ENCODE measurements around the gene TPP1.

Gene TPP1

DNA sequence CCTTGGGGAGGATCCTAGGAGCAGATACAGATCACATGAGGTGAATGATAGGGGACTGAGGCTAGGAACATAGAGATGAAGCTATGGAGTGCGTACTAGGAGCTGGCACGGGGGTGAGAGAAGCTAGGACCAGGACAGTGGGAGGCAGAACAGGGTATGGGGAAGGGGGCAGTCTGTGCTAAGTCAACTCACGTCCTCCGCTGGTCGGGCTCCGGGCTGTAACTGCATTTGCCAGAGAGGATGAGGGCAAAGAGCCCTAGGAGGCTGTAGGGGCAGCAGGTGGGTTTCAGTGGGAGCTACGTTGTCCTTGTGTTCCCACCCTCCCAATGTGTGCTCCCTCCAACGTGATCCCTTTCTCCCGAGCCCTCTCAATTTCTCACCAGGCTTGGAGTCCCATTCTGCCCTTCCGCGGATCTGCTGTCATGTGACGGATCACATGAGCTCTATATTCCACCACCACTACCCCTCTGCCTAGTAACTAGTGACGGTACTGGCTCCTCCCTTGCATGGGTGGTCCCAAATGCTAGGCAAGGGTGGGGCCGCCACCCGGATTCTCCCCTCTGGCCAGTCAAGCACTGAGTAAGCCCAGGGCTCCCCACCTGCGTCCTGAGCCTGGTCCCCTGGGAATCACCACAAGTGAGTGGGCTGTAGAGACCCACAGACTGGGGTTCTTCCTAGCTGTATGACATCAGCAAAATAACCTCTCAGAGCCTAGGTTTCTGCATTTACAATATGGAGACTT lies at the start of gene TPP1:
TSS of gene TPP1 (minus strand) at position 419 of the 742 bp plus-strand sequence. CDS start at position 397, 22 bp downstream.
- peak; percentile 94 for DNase-seq

DNA sequence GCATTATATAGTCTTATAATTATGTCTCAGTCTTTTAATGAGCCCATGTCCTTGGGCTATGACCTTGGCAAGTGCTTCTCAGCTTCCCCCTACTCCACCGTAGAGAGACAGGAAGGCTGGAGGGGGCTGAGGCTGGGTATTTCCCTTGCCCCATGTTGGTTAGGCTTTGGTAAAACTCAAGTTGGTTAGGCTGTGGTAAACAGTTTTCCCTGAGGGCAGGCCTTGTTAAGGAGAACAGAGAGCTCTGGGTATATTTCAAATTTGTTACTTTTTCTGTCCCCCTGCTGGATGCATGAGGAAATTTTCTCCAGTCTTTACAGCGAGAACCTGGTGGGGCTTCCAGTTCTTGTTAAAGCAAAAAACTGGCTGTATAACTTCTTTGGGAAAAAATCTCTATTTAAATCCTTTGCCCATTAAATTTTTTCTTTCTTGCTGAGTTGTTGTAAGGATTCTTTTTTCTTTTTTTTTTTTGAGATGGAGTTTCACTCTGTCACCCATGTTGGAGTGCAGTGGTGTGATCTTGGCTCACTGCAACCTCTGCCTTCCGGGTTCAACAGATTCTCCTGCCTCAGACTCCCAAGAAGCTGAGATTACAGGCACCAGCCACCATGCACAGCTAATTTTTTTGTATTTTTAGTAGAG lies 48.6 kb upstream of the TPP1 start:
- DNase-seq, result peak; percentile 81

DNA sequence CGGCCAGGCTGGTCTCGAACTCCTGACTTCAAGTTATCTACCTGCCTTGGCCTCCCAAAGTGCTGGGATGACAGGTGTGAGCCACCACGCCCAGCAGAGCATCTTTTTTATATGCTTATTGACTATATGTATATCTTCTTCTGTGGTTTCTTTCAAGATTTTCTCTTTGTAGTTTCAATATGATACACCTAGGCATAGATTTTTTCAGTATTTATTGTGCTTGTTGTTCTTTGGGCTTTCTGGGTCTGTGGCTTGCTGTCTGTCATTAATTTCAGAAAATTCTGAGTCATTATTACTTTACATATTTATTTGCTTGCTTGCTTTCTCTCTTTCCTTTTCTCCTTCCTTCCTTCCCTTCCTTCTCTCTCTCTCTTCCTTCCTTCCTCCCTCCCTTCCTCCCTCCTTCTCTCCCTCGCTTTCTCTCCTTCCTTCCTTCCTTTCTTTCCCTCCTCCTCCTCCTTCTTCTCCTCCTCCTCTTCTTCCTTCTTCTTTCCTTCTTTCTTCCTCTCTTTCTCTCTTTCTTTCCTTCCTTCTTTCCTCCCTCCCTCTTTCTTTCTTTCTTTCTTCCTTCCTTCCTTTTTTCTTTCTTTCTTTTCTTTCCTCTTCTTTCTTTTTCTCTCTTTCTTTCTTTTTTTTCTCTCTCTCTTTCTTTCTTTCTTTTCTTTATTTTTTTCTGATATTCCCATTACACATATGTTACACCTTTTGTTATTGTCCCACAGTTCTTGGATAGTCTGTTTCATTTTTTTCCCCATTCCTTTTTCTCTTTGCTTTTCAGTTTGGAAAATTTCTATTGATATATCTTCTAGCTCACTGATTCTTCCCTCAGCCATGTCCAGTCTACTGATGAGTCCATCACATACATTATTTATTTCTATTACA lies 47.3 kb upstream of the TPP1 start:
- DNase-seq, result no peak

DNA sequence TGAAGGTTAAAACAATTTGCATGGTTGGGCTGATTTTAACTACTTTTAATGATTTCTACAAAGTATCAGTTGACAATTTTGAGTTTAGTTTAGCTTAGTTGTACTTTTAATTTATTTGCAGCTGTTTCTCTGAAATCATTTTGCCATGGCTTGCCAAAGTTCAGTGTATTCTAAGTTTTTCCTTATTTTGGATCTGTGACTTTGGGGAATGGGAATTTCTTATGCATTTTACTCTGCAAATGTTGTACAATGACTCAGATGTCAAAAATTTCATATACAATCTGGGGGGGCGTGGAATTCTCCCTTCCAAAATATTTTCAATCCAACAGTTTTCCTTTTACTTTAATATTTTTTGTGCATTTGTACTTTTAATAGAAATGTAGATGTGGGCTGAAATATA lies 45.3 kb upstream of the TPP1 start:
- DNase-seq, result no peak

DNA sequence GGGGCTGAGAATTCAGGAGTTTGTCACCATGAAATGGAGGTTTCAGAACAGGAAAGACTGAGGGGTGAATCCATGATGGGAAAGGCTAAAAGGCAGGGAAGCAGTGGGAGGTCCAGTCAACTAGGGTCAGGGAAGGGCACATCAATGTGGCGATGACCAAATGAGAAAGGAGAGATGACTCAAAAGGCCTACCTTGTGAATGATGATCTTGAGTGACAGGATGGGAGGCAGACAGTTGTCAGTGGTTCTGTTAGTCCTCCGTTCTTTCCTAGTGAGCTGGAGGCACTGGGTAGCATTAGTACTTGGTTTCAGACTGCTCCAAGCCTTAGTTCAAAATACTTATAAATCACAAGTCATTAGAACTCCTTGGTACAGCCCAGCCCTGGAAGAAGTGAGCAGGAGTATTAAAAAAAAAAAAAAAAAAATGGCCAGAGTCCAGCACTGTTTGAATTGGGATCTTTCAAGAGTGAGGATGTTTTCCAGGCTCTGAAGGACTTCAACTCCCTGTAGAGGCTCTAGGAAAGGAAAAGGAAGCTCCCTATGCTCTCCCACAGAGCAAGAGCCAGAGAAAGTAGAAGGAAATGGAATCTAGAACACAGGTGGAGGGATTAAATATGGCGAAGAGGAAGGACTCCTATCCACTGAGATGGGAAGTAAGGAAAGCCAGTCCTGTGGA lies 44.7 kb upstream of the TPP1 start:
- no peak for DNase-seq

DNA sequence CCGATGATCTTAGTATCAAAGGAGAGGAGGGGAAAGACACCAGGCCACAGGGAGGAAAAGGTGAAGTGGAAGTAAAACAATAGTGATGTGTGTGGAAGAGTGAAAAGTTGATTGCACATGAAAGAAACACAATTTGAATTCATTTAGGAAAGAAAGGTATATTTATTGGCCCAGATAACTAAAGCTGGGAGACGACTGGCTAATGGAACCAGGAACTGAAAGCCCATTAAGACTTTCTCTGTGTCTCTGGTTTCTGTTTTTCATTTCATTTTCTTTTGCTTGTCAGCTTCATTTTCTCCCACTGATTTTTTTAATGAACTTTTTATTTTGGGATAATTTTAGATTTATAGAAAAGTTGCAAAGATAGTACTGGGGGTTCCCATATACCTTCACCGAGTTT lies 41.5 kb upstream of the TPP1 start:
- no peak for DNase-seq

DNA sequence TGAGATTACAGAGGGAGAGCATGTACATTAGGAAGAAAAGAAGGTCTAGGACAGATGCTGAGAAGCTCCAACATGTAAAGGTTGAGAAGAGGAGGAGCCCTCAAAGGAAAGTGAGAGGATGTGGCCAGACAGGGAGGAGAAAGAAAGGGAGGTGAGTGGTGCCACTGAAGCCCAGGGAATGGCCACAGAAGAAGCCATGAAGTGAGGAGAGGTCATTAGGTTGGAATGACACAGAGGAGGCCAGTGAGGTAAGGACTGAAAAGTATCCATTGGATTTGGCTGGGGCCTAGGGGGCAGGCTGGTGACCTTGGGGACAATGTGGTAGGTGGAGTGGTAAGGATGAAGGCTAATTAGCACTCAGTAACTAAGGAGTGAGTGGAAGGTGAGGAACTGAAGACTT lies 39.4 kb upstream of the TPP1 start:
- no peak for DNase-seq

DNA sequence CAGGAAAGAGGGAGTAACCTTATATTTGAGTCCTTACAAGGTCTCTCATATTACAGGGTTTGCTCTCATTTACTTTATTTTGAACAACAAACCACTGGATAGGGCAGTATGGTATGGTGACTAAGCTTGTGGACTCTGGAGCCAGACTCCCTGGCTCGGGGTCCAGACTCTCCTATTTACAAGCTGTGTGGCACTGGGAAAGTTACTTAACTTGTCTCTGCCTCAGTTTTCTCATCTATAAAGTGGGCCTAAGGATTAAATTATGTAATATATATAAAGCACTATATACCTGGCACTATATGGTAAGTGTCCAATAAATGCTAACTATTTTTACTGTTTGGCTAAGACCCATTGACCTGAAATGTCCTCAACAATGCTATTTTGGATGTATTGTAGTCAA lies 38.1 kb upstream of the TPP1 start:
- DNase-seq, result no peak

DNA sequence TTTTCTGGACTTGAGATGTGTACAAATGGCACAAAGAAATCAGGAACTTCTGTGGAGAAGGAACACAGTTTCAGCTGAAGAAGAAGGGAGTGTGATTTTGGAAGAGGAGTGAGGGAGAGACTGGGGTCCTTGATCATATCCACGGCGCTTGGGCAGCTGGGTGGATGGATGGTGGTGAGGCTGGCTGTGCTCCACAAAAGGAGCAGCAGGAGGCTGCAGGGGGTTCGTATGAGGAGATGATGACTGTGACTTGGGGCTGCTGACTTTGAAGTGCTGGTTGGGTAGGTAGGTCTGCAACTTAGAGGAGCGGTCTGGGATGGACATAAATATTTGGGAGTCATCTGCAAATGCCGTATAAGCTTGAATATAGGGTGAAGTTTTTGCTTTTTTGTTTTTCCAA lies 37.7 kb upstream of the TPP1 start:
- DNase-seq, result no peak

DNA sequence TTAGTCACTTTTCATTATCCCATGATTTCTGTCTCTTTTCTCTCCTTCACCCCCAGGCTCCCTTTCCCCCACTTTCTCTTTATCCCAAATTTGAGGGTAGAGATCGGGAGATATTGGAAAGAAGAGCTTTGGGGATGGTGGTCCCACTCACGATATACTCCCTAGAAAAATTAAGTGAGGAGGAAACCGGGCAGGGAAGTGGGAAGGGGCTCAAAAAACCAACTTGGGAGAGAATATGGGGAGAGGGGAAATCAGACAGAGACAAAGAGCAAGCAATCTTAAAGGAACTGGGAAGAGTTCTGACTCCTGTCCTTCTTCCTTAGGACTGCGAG lies 37.3 kb upstream of the TPP1 start:
- DNase-seq, result no peak

DNA sequence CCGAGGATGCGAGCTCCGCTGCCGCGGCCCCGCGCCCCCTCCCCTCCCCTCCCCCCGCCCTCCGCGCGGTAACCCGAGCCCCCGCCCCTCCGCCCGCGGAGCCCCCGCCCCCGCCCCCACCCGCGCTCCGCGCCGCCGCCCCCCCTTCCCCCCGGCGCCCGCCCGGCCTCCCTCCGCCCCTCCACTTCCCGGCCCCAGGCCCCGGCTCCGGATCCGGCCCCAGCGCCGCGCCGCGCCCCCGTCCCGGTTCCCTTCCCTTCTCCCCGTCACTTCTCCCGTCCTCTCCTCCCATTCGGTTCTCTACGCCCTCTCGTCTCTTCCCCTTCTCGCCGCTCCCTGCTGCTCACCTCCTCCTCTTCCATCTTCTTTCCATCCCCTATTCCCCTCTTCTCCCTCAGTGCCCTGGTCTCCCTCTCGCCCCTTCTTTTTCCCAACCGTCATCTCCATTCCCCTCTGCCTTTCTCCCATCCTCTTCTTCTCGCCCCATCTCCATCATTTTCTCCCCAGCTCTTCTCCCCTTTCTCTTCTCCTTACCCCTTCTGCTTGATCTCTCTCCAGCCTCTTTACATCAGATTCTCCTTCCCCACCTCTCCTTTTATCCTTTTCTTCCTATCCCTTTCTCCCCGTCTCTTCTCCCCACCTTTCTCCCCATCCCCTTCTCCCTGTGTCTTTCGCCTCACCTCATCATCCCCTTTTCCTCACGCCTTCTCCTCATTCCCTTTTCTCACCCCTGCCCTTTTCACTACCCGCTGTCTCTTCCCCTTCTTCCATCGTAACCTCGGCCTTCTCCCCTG lies 36.8 kb upstream of the TPP1 start, which contains the start of gene DCHS1:
TSS of gene DCHS1 (minus strand) at position 20 of the 794 bp plus-strand sequence. CDS start 14,196 bp downstream, outside the sequence.
- peak; percentile 24 for DNase-seq

DNA sequence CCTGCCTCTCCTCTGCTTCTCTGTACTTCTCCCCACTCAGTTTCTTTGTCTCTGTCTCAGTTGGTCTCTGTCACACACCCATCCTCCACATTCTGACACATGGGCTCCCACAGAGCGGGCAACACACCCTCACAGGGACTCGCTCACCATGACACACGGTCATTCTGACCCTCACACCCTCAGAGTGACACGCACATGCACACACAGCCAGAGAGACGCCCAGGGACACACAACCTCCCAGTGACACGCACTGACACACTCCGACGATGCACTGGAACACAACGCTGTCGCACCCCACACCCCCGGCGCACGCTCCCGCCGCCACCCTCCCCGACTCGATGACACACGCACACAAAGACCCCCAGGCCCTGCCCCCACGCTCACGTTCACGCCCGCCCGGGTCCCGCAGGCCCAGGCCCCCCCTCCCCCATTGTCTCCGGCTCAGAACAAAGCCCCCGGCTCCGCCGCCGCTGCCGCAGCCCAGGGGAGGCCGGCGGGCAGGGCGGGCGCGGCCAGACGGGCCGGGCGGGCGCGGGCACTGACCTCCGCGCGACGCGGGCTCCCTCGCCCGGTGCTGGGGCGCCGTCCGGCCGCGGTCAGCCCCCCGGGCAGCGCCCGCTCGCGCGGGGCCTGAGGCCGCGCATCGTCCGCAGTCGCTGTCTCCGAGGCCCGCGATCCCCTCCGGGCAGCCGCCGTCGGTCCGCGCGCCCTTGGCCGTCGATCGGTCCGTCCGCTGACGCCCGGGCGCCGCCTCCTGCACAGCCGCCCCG lies 36.0 kb upstream of the TPP1 start:
- peak; percentile 34 for DNase-seq

DNA sequence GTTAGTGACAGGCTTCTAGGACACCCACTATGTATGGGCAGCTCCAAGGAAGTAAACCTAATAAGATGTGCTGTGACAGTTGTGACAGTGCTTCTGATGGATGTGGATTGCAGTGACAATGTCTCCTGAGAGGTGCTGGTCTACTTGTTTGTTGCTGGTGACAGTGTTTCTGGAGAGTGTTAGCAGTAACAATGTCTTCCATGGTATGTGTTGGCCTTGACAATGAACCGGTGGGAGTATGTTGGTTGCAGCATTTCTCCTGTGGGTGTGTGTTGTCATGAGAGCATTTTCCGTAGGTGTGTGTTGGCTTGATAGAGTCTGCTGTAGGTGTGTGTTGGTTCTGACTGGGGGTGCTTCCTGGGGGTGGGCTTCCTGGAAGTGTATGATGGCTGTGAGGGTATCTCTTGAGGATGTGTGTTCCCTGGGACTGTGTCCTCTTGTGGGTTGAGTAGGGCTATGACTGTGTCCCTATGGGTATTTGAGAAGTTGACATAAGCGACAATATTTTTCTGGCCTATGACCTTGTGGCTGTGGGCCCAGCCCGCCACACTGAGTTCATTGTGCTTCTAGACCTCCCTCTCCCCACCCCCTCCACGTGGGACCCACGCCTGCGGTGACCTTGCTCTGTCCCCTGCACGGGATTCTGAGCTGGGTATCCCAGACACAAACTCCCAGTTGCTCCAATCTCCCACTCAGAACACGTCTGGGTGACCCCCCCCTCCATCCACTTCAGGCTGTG lies 35.2 kb upstream of the TPP1 start:
- DNase-seq, result no peak

DNA sequence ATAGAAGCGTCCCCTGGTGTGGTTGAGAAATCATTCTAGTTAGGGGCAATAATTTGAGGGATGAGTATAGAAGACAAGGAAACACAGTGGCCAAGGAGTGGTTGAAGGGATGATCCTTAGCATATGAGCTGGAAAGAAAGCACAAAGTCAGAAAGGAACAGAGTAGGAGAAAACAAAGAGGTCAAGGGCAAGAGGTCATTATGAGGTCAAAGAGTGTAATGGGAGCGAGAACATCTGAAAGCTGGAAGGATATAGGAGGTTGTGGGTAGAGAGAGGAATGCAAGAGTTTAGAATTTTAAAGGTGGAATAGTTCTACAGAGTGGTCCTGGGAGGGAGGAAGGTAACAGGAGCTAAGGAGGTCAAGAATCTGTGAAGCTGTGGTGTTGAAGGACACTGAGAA lies 34.4 kb upstream of the TPP1 start:
- no peak for DNase-seq

DNA sequence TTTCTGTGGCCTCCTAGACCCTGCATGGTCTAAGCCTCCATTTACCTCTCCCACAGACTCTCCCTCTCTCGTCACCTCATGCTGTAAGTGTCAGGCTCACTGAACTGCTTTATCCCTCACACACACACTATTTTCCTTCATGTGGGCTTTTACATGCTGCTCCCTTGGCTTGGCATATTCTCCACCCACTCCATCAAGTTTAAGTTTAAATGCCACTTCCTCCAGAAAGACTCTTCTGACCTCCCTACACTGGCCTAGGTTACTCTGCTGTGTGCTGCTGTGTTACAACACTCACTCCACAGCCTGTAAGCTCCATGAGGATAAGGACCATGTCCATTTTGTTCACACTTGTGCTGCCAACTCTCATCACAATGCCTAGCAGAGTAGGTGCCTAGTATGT lies 33.9 kb upstream of the TPP1 start:
- DNase-seq, result no peak

DNA sequence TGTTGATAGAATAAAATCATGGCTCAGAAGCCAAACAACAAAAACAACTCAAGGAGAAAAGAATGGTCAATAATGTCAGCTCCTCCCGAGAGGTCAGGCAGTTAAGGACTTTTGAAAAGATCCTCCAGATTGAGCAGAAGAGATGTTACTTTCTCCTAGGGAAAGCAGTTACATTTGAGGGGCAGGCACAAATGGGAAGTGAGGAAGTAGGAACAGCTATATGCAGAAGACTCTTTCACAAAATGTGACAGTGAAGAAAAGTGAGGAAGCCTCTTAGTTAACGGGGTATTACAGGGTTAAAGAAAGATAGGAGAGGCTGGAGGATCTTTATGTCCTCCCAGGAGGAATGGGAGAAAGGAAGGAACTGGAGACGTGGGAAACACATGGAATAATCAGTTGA lies 33.0 kb upstream of the TPP1 start:
- no peak for DNase-seq

DNA sequence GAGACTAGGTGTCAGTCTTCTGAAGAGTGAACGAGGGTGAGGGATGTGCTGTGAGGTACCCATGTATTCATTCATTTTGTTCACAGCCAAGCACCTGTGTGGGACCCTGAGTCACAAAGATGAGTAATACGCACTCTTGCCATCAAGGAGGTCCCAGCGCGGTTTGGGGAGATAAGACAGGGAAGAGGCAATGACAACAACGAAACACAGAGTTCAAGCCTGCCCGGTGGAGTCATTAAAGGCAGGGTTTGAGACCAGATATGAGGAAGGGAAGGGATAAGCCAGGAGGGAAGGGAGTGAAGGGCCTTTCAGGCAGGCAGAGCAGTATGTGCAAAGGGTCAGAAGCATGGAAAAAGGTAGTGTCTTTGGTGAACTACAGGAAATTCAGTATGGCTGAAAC lies 31.8 kb upstream of the TPP1 start:
- no peak for DNase-seq

DNA sequence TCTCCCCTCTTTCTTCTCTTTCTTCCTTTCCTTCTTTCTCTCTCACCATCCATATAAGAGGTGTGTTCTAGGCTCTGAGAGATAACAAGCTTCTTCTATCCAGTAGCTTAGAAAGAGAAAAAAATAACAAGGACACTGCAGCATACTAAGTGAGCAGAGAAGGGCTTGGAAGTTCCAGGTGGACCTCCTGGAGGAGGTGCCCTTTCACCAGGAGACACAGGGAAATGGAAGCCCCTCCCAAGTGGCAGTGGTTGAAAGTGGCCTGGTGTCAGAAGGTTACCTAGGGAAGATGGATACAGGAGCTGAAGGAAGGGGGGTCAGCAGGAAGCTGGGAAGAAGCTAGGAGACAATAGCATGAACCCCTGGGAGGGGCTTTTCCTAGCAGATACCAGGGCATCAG lies 30.9 kb upstream of the TPP1 start:
- DNase-seq, result no peak

DNA sequence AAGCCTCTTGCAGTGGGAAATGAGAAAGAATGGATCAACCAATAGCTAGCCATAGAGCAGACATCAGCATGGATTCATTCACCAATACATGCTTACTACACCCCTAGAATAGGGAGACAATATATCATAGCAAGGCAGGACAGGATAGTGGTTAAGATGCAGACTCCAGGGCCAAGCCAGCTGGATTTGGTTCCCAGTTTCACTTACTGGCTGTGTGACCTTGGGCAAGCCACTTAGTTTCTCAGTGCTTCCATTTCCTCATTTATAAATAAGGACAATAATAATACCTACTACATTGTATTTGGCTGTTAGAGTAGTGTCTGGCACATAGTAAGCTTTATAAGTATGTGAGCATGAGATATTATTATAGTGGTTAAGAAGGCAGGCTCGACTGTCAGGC lies 29.3 kb upstream of the TPP1 start:
- DNase-seq, result no peak

DNA sequence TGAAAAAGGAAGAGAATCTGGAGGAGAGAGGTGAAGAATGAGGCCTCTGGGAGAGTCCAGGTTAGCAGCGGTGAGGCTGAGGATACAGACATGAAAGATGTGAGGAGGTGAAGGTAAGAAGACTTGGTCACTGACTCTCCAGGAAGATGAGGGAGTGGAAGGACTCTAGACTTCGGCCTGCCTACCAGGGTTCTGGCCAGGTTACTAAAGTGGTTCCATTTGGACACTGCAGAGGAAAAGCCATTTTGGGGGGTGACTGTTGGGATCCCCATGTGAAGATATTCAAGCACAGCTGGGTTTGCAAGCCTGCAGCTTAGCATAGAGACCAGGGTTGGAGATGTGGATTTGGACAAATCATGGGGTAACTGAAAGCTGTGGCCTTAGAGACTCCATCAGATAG lies 28.6 kb upstream of the TPP1 start:
- no peak for DNase-seq

Data from CD4-positive, alpha-beta T cell treated with Interleukin-10 for 1 hour (primary cell).